HL-60 (cell line): ENCODE measurements around the gene RHEX.

Experiments used
- DNase-seq, 2 experiments: peaks; one replicate each; pipeline ENCODE4 v3.0.0-alpha.2; 2010 to 2020; ENCODE audit warnings: low read depth in 1 of 2, low spot score in 1 of 2
- H3K27ac ChIP-seq: fragments of 250-450 bp; sonication (Bioruptor Pico); replicated peaks from 2 replicates; pipeline ENCODE4 v1.5.1; 2020; ENCODE audit warnings: mild to moderate bottlenecking, moderate library complexity
- H3K27me3 ChIP-seq: fragments of 250-450 bp; sonication (Bioruptor Pico); 2 replicates; pipeline ENCODE4 v1.5.1; 2021; ENCODE audit warnings: mild to moderate bottlenecking, moderate library complexity; ENCODE audit not compliant: insufficient read depth, poor library complexity, severe bottlenecking
- H3K4me3 ChIP-seq: replicated peaks from 2 replicates; pipeline ENCODE4 v1.5.1; 2011; ENCODE audit warnings: mild to moderate bottlenecking, control low read depth, low read length; ENCODE audit not compliant: insufficient read depth
- CTCF ChIP-seq: IDR thresholded peaks from one replicate; pipeline ENCODE4 v1.5.1; 2011; ENCODE audit warnings: low read length, control low read depth, inconsistent platforms; ENCODE audit not compliant: insufficient read depth
- GABPA ChIP-seq: IDR thresholded peaks from 2 replicates; pipeline ENCODE4 v1.6.1; 2012; ENCODE audit warnings: low read depth
- POLR2AphosphoS5 ChIP-seq: IDR thresholded peaks from 2 replicates; pipeline ENCODE4 v1.6.1; 2012; ENCODE audit warnings: low read depth
- REST ChIP-seq: IDR thresholded peaks from 2 replicates; pipeline ENCODE4 v1.6.1; 2012; ENCODE audit warnings: low read depth; ENCODE audit not compliant: insufficient replicate concordance
- SPI1 ChIP-seq: IDR thresholded peaks from 2 replicates; pipeline ENCODE4 v1.6.1; 2012; ENCODE audit warnings: low read depth, mild to moderate bottlenecking, borderline replicate concordance

The RHEX gene

GRCh38 chr1:206081856-206082255 lies 28.9 kb downstream of the RHEX start:
- no peak overlapping the region for H3K4me3 ChIP-seq
- TF ChIP-seq CTCF: no peak
- peak; percentile 45; the same call in 1 of the 2 replicates for TF ChIP-seq SPI1
- H3K27ac ChIP-seq: peak overlapping the region; percentile 71
- H3K27me3 ChIP-seq: no peaks in the 10 kb centered on the region
- peak; percentile 57 to 68 for DNase-seq

- H3K27me3 ChIP-seq: no peaks in the 10 kb centered on the region
- H3K4me3 ChIP-seq: no peak overlapping the region
- DNase-seq: peak in 1 of 2 experiments; percentile 63
- H3K27ac ChIP-seq: peak overlapping the region; percentile 71
- TF ChIP-seq REST: no peak
- TF ChIP-seq SPI1: no peak
- no peak for TF ChIP-seq CTCF
- no peak for TF ChIP-seq GABPA
- no peak; the same call in 1 of the 2 replicates for TF ChIP-seq POLR2AphosphoS5
These were observed 30.1 kb downstream of the RHEX start for GRCh38 chr1:206082831-206083695.

GRCh38 chr1:206083750-206084149 lies 30.8 kb downstream of the RHEX start:
- no peak for DNase-seq
- H3K27me3 ChIP-seq: no peaks in the 10 kb centered on the region
- no peak overlapping the region for H3K4me3 ChIP-seq
- H3K27ac ChIP-seq: peak overlapping the region; percentile 71
- TF ChIP-seq REST: no peak
- no peak for TF ChIP-seq GABPA

GRCh38 chr1:206087091-206087490 lies 34.1 kb downstream of the RHEX start:
- no peaks in the 10 kb centered on the region for H3K27me3 ChIP-seq
- DNase-seq: no peak
- H3K27ac ChIP-seq: no peak overlapping the region
- TF ChIP-seq POLR2AphosphoS5 (no peak), SPI1 (no peak), CTCF (no peak), REST (no peak), GABPA (no peak)
- no peak overlapping the region for H3K4me3 ChIP-seq
